ENCODE measurements around the gene EP300. TPM values are rescaled to one million over a fixed set of nuclear protein-coding genes. Genes with fewer than 3 reads are reported as not detected.
A peak's percentile ranks its signal among the peaks of the same experiment; 100 is the strongest.
"Not testable (repeated sequence)": the region's sequence is repeated elsewhere in the genome, so short reads cannot be mapped to it uniquely, and the experiment has no call there.

Gene EP300
- total RNA-seq, 4 donors from 2014 or later = 142 to 155 (median 149) TPM

- peaks cover 0 to 75% (median 1%) of the 10 kb centered on the region in 3 donors for H3K36me3 ChIP-seq
- H3K4me1 ChIP-seq = no peaks in the 10 kb centered on the region
- DNase-seq = no peak
- H3K9me3 ChIP-seq = no peaks in the 10 kb centered on the region
- H3K27ac ChIP-seq = no peak overlapping the region
- H3K4me3 ChIP-seq = no peak overlapping the region
- TF ChIP-seq POLR2A (IDR thresholded peaks at IDR 0.05) (no peak), CTCF (IDR thresholded peaks at IDR 0.05) (no peak)
- no peaks in the 10 kb centered on the region for H3K27me3 ChIP-seq
Measured at GRCh38 chr22:41177040-41177621, 84.7 kb downstream of the EP300 start.

DNA sequence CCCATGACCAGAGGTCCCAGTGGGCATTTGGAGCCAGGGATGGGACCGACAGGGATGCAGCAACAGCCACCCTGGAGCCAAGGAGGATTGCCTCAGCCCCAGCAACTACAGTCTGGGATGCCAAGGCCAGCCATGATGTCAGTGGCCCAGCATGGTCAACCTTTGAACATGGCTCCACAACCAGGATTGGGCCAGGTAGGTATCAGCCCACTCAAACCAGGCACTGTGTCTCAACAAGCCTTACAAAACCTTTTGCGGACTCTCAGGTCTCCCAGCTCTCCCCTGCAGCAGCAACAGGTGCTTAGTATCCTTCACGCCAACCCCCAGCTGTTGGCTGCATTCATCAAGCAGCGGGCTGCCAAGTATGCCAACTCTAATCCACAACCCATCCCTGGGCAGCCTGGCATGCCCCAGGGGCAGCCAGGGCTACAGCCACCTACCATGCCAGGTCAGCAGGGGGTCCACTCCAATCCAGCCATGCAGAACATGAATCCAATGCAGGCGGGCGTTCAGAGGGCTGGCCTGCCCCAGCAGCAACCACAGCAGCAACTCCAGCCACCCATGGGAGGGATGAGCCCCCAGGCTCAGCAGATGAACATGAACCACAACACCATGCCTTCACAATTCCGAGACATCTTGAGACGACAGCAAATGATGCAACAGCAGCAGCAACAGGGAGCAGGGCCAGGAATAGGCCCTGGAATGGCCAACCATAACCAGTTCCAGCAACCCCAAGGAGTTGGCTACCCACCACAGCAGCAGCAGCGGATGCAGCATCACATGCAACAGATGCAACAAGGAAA, 85.4 kb downstream of the EP300 start:
- TF ChIP-seq POLR2A (IDR thresholded peaks at IDR 0.05) (no peak), CTCF (IDR thresholded peaks at IDR 0.05) (no peak)
- Histone ChIP-seq H3K9me3 (no peaks in the 10 kb centered on the region), H3K27me3 (no peaks in the 10 kb centered on the region), H3K4me3 (no peak overlapping the region), H3K27ac (no peak overlapping the region), H3K36me3 (peaks cover 0 to 68% (median 0%) of the 10 kb centered on the region in 3 donors), H3K4me1 (no peaks in the 10 kb centered on the region)
- no peak for DNase-seq

DNA sequence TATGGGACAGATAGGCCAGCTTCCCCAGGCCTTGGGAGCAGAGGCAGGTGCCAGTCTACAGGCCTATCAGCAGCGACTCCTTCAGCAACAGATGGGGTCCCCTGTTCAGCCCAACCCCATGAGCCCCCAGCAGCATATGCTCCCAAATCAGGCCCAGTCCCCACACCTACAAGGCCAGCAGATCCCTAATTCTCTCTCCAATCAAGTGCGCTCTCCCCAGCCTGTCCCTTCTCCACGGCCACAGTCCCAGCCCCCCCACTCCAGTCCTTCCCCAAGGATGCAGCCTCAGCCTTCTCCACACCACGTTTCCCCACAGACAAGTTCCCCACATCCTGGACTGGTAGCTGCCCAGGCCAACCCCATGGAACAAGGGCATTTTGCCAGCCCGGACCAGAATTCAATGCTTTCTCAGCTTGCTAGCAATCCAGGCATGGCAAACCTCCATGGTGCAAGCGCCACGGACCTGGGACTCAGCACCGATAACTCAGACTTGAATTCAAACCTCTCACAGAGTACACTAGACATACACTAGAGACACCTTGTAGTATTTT, 86.1 kb downstream of the EP300 start:
- TF ChIP-seq POLR2A (IDR thresholded peaks at IDR 0.05) = no peak
- TF ChIP-seq CTCF (IDR thresholded peaks at IDR 0.05) = no peak
- Histone ChIP-seq H3K4me1 (no peaks in the 10 kb centered on the region), H3K27ac (no peak overlapping the region), H3K36me3 (peaks cover 0 to 61% (median 0%) of the 10 kb centered on the region in 3 donors), H3K9me3 (no peaks in the 10 kb centered on the region), H3K27me3 (no peaks in the 10 kb centered on the region), H3K4me3 (no peak overlapping the region)
- DNase-seq = no peak

DNA sequence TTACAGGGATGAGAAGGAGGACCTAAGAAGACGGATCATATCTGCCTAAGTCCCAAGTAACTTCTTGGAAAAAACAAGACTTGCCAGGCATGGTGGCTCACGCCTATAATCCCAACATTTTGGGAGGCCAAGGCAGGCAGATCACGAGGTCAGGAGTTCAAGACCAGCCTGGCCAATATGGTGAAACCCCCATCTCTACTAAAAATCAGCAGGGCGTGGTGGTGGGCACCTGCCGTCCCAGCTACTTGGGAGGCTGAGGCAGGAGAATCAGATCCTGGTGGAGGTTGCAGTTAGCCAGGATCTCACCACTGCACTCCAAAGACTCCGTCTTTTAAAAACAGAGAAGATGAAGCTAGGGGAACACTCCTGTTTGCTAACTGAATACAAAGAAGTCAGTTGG, 88.0 kb downstream of the EP300 start:
- not testable (repeated sequence) for DNase-seq, H3K4me1 ChIP-seq, H3K27ac ChIP-seq, H3K27me3 ChIP-seq, H3K9me3 ChIP-seq, H3K4me3 ChIP-seq
- H3K36me3 ChIP-seq = peaks cover 0 to 43% (median 0%) of the 10 kb centered on the region in 3 donors

DNA sequence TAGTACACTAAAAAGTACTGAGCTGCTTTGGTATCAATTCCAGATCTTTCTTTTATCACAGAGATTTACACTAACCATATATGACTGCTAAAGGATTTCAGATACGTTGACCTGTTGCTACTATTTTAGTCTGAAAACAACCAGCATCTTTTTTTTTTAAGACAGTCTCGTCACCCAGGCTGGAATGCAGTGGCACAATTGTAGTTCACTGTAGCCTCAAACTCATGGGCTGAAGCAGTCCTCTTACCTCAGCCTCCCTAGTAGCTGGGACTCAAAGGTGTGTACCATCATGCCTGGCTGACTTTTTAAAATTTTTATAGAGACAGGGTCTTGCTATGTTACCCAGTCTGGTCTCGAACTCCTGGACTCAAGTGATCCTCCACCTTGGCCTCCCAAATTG, 88.5 kb downstream of the EP300 start:
- Histone ChIP-seq H3K9me3 (no peaks in the 10 kb centered on the region), H3K27me3 (no peaks in the 10 kb centered on the region), H3K4me3 (no peak overlapping the region), H3K36me3 (peaks cover 0 to 37% (median 0%) of the 10 kb centered on the region in 3 donors), H3K27ac (peak overlapping the region in 1 of 4 donors; percentile 18), H3K4me1 (no peaks in the 10 kb centered on the region)
- TF ChIP-seq POLR2A (IDR thresholded peaks at IDR 0.05) (no peak), CTCF (IDR thresholded peaks at IDR 0.05) (no peak)
- DNase-seq = no peak
